Tibial nerve (tissue), 4 donors: Measurements from ENCODE around the gene MRGPRD.

ENCODE experiments used
- EP300 ChIP-seq, 2 donors: sonication (generic); formaldehyde crosslinking; IDR thresholded peaks; one replicate each; pipeline ENCODE4 v1.6.1; 2017; ENCODE audit warnings: antibody characterized with exemption in 2 of 2, mild to moderate bottlenecking in 1 of 2
- POLR2A ChIP-seq, 2 donors: fragments of 450-650 bp; IDR thresholded peaks; one replicate each; pipeline ENCODE4 v1.6.1; 2017; ENCODE audit warnings: antibody characterized with exemption in 2 of 2, mild to moderate bottlenecking in 2 of 2, moderate library complexity in 2 of 2
- TF ChIP-seq, protein P1 (sequence below), 5 experiments: fragments of 200-600 bp in 3 of 5; fragments of 450-650 bp in 2 of 5; sonication (generic) in 3 of 5; IDR thresholded peaks; one replicate each; pipeline ENCODE4 v1.5.1; 2016 to 2019; ENCODE audit warnings: antibody characterized with exemption in 5 of 5, mild to moderate bottlenecking in 3 of 5, moderate library complexity in 2 of 5

DNA sequence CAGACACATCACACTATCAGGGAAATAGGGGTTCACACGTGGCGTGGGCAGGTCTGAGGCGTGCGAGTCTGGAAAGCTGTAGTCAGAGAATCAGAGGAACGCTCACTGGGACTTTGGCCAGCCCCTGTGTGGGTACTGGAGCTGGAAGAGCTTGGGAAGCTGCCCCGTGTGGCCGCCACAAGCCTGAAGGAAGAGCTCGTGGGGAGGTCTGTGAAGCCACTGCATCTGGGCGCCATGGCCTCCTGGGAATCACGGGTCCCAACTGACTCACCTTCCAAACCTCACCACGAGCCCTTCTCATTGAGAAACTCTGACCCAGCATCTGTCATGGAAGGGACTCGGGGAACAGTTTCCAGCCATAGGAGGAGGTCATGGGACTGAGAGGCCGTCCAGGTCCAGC is 38.1 kb upstream of the MRGPRD start:
- TF ChIP-seq EP300 (IDR thresholded peaks at IDR 0.05) = no peak
- TF ChIP-seq, protein P1, sequence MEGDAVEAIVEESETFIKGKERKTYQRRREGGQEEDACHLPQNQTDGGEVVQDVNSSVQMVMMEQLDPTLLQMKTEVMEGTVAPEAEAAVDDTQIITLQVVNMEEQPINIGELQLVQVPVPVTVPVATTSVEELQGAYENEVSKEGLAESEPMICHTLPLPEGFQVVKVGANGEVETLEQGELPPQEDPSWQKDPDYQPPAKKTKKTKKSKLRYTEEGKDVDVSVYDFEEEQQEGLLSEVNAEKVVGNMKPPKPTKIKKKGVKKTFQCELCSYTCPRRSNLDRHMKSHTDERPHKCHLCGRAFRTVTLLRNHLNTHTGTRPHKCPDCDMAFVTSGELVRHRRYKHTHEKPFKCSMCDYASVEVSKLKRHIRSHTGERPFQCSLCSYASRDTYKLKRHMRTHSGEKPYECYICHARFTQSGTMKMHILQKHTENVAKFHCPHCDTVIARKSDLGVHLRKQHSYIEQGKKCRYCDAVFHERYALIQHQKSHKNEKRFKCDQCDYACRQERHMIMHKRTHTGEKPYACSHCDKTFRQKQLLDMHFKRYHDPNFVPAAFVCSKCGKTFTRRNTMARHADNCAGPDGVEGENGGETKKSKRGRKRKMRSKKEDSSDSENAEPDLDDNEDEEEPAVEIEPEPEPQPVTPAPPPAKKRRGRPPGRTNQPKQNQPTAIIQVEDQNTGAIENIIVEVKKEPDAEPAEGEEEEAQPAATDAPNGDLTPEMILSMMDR (IDR thresholded peaks at IDR 0.05) = no peak
- no peak for TF ChIP-seq POLR2A (IDR thresholded peaks at IDR 0.05)
